Endothelial cell of umbilical vein (primary cell): Measurements from ENCODE around the gene IDI1.

Experiments used
- EZH2 ChIP-seq: IDR thresholded peaks from 2 replicates; pipeline ENCODE4 v1.6.1; 2012; ENCODE audit warnings: borderline replicate concordance, low read depth, mild to moderate bottlenecking, moderate library complexity, low read length, inconsistent platforms; ENCODE audit not compliant: severe bottlenecking
- FOS ChIP-seq: IDR thresholded peaks from 2 replicates; pipeline ENCODE4 v1.6.1; 2011; ENCODE audit warnings: mild to moderate bottlenecking, low read length, moderate library complexity, borderline replicate concordance; ENCODE audit not compliant: insufficient read depth
- POLR2A ChIP-seq: IDR thresholded peaks from 2 replicates; pipeline ENCODE4 v1.6.1; 2012; ENCODE audit warnings: low read depth, mild to moderate bottlenecking, control low read depth, low read length
- TF ChIP-seq, protein P1 (sequence below), 2 donors: IDR thresholded peaks; 1 replicate in 1 of 2; 2 replicates in 1 of 2; pipeline ENCODE4 v1.5.1; 2011; ENCODE audit warnings: low read length in 2 of 2, mild to moderate bottlenecking in 2 of 2, moderate library complexity in 2 of 2, control low read depth in 1 of 2, inconsistent platforms in 1 of 2, low read depth in 1 of 2; ENCODE audit not compliant: insufficient read depth in 1 of 2; ENCODE audit errors: extremely low read depth in 1 of 2

DNA sequence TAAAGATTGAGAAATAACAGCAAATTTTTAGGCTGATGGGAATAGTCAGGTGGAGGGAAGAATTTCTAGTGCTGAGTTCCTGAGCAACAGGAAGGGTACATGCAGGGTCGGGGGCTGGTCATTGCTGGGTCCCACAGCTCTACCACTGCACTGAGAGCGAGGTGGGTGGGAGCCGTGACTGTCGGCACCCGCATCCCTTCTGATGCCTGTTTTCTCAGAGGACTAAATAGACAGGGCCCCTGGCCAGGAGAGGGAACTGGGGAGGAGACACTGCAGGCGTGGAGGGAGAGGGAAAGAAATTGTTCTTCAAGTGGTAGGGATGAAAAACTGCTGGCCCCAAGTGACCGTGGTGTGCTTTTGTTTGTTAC is 53.4 kb downstream of the IDI1 start:
- TF ChIP-seq, protein P1, sequence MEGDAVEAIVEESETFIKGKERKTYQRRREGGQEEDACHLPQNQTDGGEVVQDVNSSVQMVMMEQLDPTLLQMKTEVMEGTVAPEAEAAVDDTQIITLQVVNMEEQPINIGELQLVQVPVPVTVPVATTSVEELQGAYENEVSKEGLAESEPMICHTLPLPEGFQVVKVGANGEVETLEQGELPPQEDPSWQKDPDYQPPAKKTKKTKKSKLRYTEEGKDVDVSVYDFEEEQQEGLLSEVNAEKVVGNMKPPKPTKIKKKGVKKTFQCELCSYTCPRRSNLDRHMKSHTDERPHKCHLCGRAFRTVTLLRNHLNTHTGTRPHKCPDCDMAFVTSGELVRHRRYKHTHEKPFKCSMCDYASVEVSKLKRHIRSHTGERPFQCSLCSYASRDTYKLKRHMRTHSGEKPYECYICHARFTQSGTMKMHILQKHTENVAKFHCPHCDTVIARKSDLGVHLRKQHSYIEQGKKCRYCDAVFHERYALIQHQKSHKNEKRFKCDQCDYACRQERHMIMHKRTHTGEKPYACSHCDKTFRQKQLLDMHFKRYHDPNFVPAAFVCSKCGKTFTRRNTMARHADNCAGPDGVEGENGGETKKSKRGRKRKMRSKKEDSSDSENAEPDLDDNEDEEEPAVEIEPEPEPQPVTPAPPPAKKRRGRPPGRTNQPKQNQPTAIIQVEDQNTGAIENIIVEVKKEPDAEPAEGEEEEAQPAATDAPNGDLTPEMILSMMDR (IDR thresholded peaks at IDR 0.05; ENCODE audit: extremely low read depth in 1 of 2, insufficient read depth in 1 of 2, low read depth in 1 of 2, low read length in 2 of 2) = no peak
- TF ChIP-seq FOS (no peak), POLR2A (no peak), EZH2 (no peak)
